Measurements from ENCODE around the gene BGLAP.
A peak's percentile ranks its signal among the peaks of the same experiment; 100 is the strongest.

The BGLAP gene

DNA sequence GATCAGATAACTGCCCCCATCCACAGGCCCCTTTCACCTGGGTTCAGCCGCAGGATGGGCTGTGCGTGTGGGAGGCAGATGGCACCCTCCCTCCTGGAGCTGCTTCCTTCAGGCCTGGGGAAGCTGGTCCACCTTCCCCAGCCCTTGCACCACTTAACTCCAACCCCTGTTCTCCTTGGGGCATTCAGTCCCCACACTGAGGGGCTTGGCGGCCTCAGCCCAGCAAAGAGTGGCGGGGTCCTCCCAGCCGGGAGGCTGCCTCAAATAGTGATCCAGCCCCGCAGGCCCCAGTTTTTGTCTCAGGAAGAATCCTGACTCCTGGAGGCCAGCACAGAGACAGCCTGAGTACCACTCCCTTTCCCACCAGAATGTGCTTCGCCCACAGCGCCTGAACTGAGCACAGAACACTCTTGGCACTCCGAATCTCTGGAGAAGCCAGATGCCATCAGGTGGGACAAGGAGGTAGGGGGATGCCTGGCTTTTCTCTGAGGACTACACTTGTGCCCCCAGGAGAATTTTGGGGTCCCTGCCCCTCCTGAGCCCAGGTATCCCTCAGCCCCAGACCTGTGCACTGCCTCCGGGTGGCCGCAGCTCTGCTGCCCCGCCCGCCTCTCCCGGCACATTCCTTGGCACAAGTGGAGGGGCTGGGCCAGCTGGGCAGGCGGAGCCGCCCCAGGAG is 4.9 kb downstream of the BGLAP start:
- Histone ChIP-seq H2BK120ac (ENCODE audit: low read depth, low read length) (peak overlapping the region; percentile 98), H2AFZ (ENCODE audit: low read length) (no peak overlapping the region), H2BK15ac (ENCODE audit: low read length) (no peak overlapping the region), H3K14ac (ENCODE audit: low read length) (peak overlapping the region; percentile 32), H3K4me3 (ENCODE audit: low read length in 2 of 2) (no peak overlapping the region), H3K23ac (ENCODE audit: low read depth, low read length, poor library complexity) (peak overlapping the region; percentile 82), H3K79me1 (ENCODE audit: low read depth, low read length) (peaks cover 3% of the 10 kb centered on the region), H3K27ac (replicated peaks; ENCODE audit: low read length) (peak overlapping the region; percentile 48), H3K9me3 (replicated peaks in 1 of 2; ENCODE audit: control insufficient read depth in 2 of 2, insufficient read depth in 1 of 2, low read depth in 1 of 2, low read length in 2 of 2) (no peaks in the 10 kb centered on the region), H4K8ac (ENCODE audit: low read depth, low read length) (peak overlapping the region; percentile 57), H3K4me2 (ENCODE audit: insufficient read depth, low read length, poor library complexity, severe bottlenecking) (no peak overlapping the region), H4K91ac (ENCODE audit: low read depth, low read length, poor library complexity) (peak overlapping the region; percentile 81), H2AK5ac (ENCODE audit: low read depth, low read length) (peak overlapping the region; percentile 100), H3K18ac (ENCODE audit: low read length) (peak overlapping the region; percentile 93), H2BK12ac (ENCODE audit: low read length) (peak overlapping the region; percentile 86), H3K4me1 (ENCODE audit: control insufficient read depth in 2 of 2, insufficient read depth in 1 of 2, low read depth in 1 of 2, low read length in 2 of 2) (peaks cover 2 to 17% of the 10 kb centered on the region in 2 donors), H3K27me3 (ENCODE audit: control insufficient read depth in 3 of 3, insufficient read depth in 3 of 3, low read depth in 1 of 3, low read length in 3 of 3) (no peaks in the 10 kb centered on the region), H3K36me3 (replicated peaks in 1 of 2; ENCODE audit: control insufficient read depth in 2 of 2, insufficient read depth in 2 of 2, low read length in 2 of 2) (peaks cover 20 to 33% of the 10 kb centered on the region in 2 donors), H3K9ac (ENCODE audit: low read depth, low read length, poor library complexity) (no peak overlapping the region), H2BK5ac (ENCODE audit: low read length) (peak overlapping the region; percentile 89), H3K4ac (ENCODE audit: low read length) (peak overlapping the region; percentile 86)
- no CpG with 5 or more reads among the region's 16 CpGs for WGBS, 2 donors (ENCODE audit: extremely low coverage in 2 of 2, insufficient read length in 2 of 2, insufficient replicate concordance in 1 of 2)
- DNase-seq (ENCODE audit: low spot score): no peak

DNA sequence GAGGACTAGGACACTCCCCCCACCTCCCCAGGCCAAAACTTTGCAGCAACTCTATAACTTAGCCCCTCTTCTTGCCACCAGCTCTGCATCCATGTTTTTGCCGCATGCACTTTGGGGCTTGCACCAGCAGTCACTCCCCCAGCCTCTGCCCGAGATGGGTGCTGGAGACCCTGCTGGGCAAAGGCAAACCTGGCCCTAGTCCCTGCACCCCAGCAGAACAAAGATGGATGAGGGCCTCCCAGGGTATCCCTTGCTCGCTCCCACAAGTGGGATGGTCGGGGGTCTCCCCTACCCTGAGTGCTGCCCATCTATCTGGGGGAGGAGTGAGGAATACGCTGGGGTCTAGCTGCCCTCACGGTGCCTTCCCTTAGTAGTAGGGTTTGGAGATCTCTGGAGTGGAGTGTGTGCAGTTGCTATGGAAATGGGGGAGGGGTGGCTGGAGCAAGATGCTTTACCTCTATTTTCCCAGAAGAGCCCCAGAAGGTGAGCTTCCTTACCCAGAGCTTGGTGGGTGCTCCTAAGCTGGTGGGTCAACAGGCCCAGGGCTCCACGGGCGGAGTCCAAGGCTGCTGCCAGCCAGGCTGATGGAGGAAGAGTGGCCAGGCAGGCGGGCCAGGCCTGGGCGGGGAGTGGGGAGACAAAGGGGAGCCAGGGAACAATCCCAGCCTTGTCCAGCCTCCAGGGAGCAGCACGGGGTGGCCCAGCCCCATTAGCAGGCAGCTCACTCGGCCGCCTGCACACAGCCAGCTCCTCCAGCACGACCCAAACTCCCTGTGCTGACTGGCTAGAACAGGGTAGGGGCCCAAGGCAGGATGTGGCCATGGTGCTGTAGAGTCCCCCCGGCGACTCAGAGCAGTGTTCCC is 5.7 kb downstream of the BGLAP start, which contains the start of gene PAQR6:
Gene PAQR6 (minus strand): TSS at position 597 of the 863 bp plus-strand sequence. CDS start 1,325 bp downstream, outside the sequence.
- Histone ChIP-seq H3K4me3 (ENCODE audit: low read length in 2 of 2) (no peak within 1 kb of the TSS), H3K27me3 (ENCODE audit: control insufficient read depth in 3 of 3, insufficient read depth in 3 of 3, low read depth in 1 of 3, low read length in 3 of 3) (no peaks in the 10 kb centered on the region), H3K4ac (ENCODE audit: low read length) (peak within 1 kb of the TSS; percentile 86), H3K9me3 (replicated peaks in 1 of 2; ENCODE audit: control insufficient read depth in 2 of 2, insufficient read depth in 1 of 2, low read depth in 1 of 2, low read length in 2 of 2) (no peaks in the 10 kb centered on the region), H2BK5ac (ENCODE audit: low read length) (peak within 1 kb of the TSS; percentile 89), H3K9ac (ENCODE audit: low read depth, low read length, poor library complexity) (peak within 1 kb of the TSS; percentile 53), H2BK12ac (ENCODE audit: low read length) (peak within 1 kb of the TSS; percentile 86), H4K8ac (ENCODE audit: low read depth, low read length) (peak within 1 kb of the TSS; percentile 57), H3K36me3 (replicated peaks in 1 of 2; ENCODE audit: control insufficient read depth in 2 of 2, insufficient read depth in 2 of 2, low read length in 2 of 2) (peaks cover 28 to 41% of the 10 kb centered on the region in 2 donors), H3K14ac (ENCODE audit: low read length) (peak within 1 kb of the TSS; percentile 92), H2BK15ac (ENCODE audit: low read length) (peak within 1 kb of the TSS; percentile 95), H3K27ac (replicated peaks; ENCODE audit: low read length) (peak within 1 kb of the TSS; percentile 79), H2AFZ (ENCODE audit: low read length) (no peak within 1 kb of the TSS), H3K4me2 (ENCODE audit: insufficient read depth, low read length, poor library complexity, severe bottlenecking) (no peak within 1 kb of the TSS), H3K79me1 (ENCODE audit: low read depth, low read length) (peaks cover 3% of the 10 kb centered on the region), H3K18ac (ENCODE audit: low read length) (peak within 1 kb of the TSS; percentile 96), H2BK120ac (ENCODE audit: low read depth, low read length) (peak within 1 kb of the TSS; percentile 98), H3K4me1 (ENCODE audit: control insufficient read depth in 2 of 2, insufficient read depth in 1 of 2, low read depth in 1 of 2, low read length in 2 of 2) (peaks cover 2 to 17% of the 10 kb centered on the region in 2 donors), H3K23ac (ENCODE audit: low read depth, low read length, poor library complexity) (peak within 1 kb of the TSS; percentile 83), H4K91ac (ENCODE audit: low read depth, low read length, poor library complexity) (peak within 1 kb of the TSS; percentile 81), H2AK5ac (ENCODE audit: low read depth, low read length) (peak within 1 kb of the TSS; percentile 100)
- WGBS, 2 donors (ENCODE audit: extremely low coverage in 2 of 2, insufficient read length in 2 of 2, insufficient replicate concordance in 1 of 2): no CpG with 5 or more reads among the region's 16 CpGs
- DNase-seq (ENCODE audit: low spot score): peak; percentile 26

DNA sequence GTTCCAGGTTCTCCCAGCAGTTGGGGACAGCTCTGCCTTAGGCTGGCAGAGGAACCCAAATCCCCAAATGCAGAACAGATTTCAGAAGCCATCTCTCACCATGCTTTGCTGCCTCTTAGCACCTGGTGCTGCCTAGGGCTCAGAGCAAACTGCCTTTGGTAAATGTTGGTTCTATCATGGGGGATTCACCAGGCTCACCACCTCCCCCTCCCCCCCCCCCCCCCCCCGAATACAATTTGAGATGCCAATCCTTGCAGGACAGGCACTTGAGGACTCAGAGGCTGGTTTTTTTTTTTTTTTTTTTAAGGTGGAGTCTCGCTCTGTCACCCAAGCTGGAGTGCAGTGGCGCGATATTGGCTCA is 6.3 kb downstream of the BGLAP start:
- Histone ChIP-seq H2AFZ (ENCODE audit: low read length) (no peak overlapping the region), H3K36me3 (replicated peaks in 1 of 2; ENCODE audit: control insufficient read depth in 2 of 2, insufficient read depth in 2 of 2, low read length in 2 of 2) (peaks cover 34 to 47% of the 10 kb centered on the region in 2 donors), H4K8ac (ENCODE audit: low read depth, low read length) (peak overlapping the region; percentile 32), H3K9ac (ENCODE audit: low read depth, low read length, poor library complexity) (peak overlapping the region; percentile 53), H3K27me3 (ENCODE audit: control insufficient read depth in 3 of 3, insufficient read depth in 3 of 3, low read depth in 1 of 3, low read length in 3 of 3) (no peaks in the 10 kb centered on the region), H3K4me2 (ENCODE audit: insufficient read depth, low read length, poor library complexity, severe bottlenecking) (no peak overlapping the region), H3K4me1 (ENCODE audit: control insufficient read depth in 2 of 2, insufficient read depth in 1 of 2, low read depth in 1 of 2, low read length in 2 of 2) (peaks cover 2 to 17% of the 10 kb centered on the region in 2 donors), H3K27ac (replicated peaks; ENCODE audit: low read length) (peak overlapping the region; percentile 79), H2BK12ac (ENCODE audit: low read length) (peak overlapping the region; percentile 19), H4K91ac (ENCODE audit: low read depth, low read length, poor library complexity) (no peak overlapping the region), H3K18ac (ENCODE audit: low read length) (peak overlapping the region; percentile 96), H3K14ac (ENCODE audit: low read length) (peak overlapping the region; percentile 92), H3K9me3 (replicated peaks in 1 of 2; ENCODE audit: control insufficient read depth in 2 of 2, insufficient read depth in 1 of 2, low read depth in 1 of 2, low read length in 2 of 2) (no peaks in the 10 kb centered on the region), H3K4ac (ENCODE audit: low read length) (no peak overlapping the region), H2BK120ac (ENCODE audit: low read depth, low read length) (no peak overlapping the region), H3K23ac (ENCODE audit: low read depth, low read length, poor library complexity) (peak overlapping the region; percentile 83), H3K4me3 (ENCODE audit: low read length in 2 of 2) (no peak overlapping the region), H2BK5ac (ENCODE audit: low read length) (peak overlapping the region; percentile 89), H2AK5ac (ENCODE audit: low read depth, low read length) (peak overlapping the region; percentile 100), H2BK15ac (ENCODE audit: low read length) (peak overlapping the region; percentile 95), H3K79me1 (ENCODE audit: low read depth, low read length) (peaks cover 3% of the 10 kb centered on the region)
- WGBS, 2 donors (ENCODE audit: extremely low coverage in 2 of 2, insufficient read length in 2 of 2, insufficient replicate concordance in 1 of 2): no CpG with 5 or more reads among the region's 4 CpGs
- DNase-seq (ENCODE audit: low spot score): no peak

DNA sequence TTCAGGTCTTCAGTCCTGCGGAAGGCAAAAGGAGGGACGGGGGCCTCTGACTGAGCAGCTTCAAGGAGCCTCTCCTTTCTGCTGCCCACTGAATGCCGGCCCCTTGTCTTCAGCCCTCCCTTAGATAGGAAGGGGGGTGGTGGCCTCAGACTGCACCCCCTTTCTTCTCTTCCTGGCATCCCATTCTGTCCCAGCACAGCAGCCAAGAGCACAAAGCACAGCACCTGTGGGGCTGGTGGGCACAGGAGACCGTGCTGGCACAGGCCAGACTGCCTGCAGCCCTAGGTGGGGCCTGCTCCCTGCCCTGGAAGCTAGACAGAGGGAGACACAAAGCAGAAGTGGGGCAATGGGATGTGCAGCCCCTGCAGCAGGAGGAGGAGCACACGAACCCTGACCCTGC is 7.6 kb downstream of the BGLAP start:
- no peak overlapping the region for H4K8ac ChIP-seq (ENCODE audit: low read depth, low read length)
- no peak overlapping the region for H3K14ac ChIP-seq (ENCODE audit: low read length)
- peaks cover 2 to 17% of the 10 kb centered on the region in 2 donors for H3K4me1 ChIP-seq (ENCODE audit: control insufficient read depth in 2 of 2, insufficient read depth in 1 of 2, low read depth in 1 of 2, low read length in 2 of 2)
- H3K27me3 ChIP-seq (ENCODE audit: control insufficient read depth in 3 of 3, insufficient read depth in 3 of 3, low read depth in 1 of 3, low read length in 3 of 3): no peaks in the 10 kb centered on the region
- H3K4me2 ChIP-seq (ENCODE audit: insufficient read depth, low read length, poor library complexity, severe bottlenecking): no peak overlapping the region
- peaks cover 3% of the 10 kb centered on the region for H3K79me1 ChIP-seq (ENCODE audit: low read depth, low read length)
- H2AK5ac ChIP-seq (ENCODE audit: low read depth, low read length): no peak overlapping the region
- H3K9me3 ChIP-seq (replicated peaks in 1 of 2; ENCODE audit: control insufficient read depth in 2 of 2, insufficient read depth in 1 of 2, low read depth in 1 of 2, low read length in 2 of 2): no peaks in the 10 kb centered on the region
- no peak overlapping the region for H2BK120ac ChIP-seq (ENCODE audit: low read depth, low read length)
- no peak for DNase-seq (ENCODE audit: low spot score)
- no peak overlapping the region for H3K4me3 ChIP-seq (ENCODE audit: low read length in 2 of 2)
- no peak overlapping the region for H2BK12ac ChIP-seq (ENCODE audit: low read length)
- peak overlapping the region; percentile 57 for H2BK5ac ChIP-seq (ENCODE audit: low read length)
- WGBS, 2 donors (ENCODE audit: extremely low coverage in 2 of 2, insufficient read length in 2 of 2, insufficient replicate concordance in 1 of 2): no CpG with 5 or more reads among the region's 5 CpGs
- no peak overlapping the region for H2BK15ac ChIP-seq (ENCODE audit: low read length)
- peaks cover 42 to 60% of the 10 kb centered on the region in 2 donors for H3K36me3 ChIP-seq (replicated peaks in 1 of 2; ENCODE audit: control insufficient read depth in 2 of 2, insufficient read depth in 2 of 2, low read length in 2 of 2)
- peak overlapping the region; percentile 25 for H3K9ac ChIP-seq (ENCODE audit: low read depth, low read length, poor library complexity)
- H2AFZ ChIP-seq (ENCODE audit: low read length): no peak overlapping the region
- no peak overlapping the region for H4K91ac ChIP-seq (ENCODE audit: low read depth, low read length, poor library complexity)
- H3K27ac ChIP-seq (replicated peaks; ENCODE audit: low read length): peak overlapping the region; percentile 57
- peak overlapping the region; percentile 92 for H3K23ac ChIP-seq (ENCODE audit: low read depth, low read length, poor library complexity)
- H3K4ac ChIP-seq (ENCODE audit: low read length): no peak overlapping the region
- H3K18ac ChIP-seq (ENCODE audit: low read length): no peak overlapping the region

Measured in neuronal stem cell (in vitro differentiated cells).